Ishikawa (cell line): ENCODE measurements around the gene RGS4.

Source experiments
- CREB1 ChIP-seq: IDR thresholded peaks from 2 replicates; pipeline ENCODE4 v1.6.1; 2012; ENCODE audit warnings: low read depth
- EP300 ChIP-seq: IDR thresholded peaks from 2 replicates; pipeline ENCODE4 v1.6.1; 2012; ENCODE audit warnings: borderline replicate concordance
- FOXM1 ChIP-seq: IDR thresholded peaks from 2 replicates; pipeline ENCODE4 v1.6.1; 2012; ENCODE audit warnings: low read depth, borderline replicate concordance
- NFIC ChIP-seq: IDR thresholded peaks from 2 replicates; pipeline ENCODE4 v1.6.1; 2012
- RAD21 ChIP-seq: IDR thresholded peaks from 2 replicates; pipeline ENCODE4 v1.6.1; 2012; ENCODE audit warnings: low read depth
- TAF1 ChIP-seq: IDR thresholded peaks from 2 replicates; pipeline ENCODE4 v1.6.1; 2012; ENCODE audit warnings: low read depth, mild to moderate bottlenecking
- TCF12 ChIP-seq: IDR thresholded peaks from 2 replicates; pipeline ENCODE4 v1.6.1; 2012; ENCODE audit warnings: low read depth
- YY1 ChIP-seq: IDR thresholded peaks from 2 replicates; pipeline ENCODE4 v1.6.1; 2012; ENCODE audit warnings: low read depth
- TF ChIP-seq, protein P1 (sequence below): IDR thresholded peaks from 2 replicates; pipeline ENCODE4 v1.6.1; 2012
- TF ChIP-seq, protein P2 (sequence below): IDR thresholded peaks from 2 replicates; pipeline ENCODE4 v1.6.1; 2012; ENCODE audit warnings: low read depth, mild to moderate bottlenecking
- TF ChIP-seq, protein P3 (sequence below): IDR thresholded peaks from 2 replicates; pipeline ENCODE4 v1.6.1; 2012

DNA sequence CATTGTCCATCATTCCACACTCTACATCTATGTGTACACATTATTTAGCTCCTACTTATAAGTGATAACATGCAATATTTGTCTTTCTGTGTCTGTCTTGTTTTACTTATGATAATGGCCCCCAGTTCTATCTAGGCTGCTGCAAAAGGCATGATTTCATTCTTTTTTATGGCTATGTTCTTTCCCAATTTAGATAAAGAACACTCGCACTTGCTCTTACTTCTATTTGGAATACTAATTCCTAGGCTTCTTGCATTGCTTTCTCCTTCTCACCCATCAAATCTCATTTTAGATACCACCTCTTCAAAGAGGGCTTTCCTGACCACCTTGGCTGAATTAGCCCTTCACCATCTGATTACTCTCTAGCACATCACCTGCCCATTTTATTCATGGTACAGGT is 3.0 kb upstream of the RGS4 start:
- TF ChIP-seq, protein P1, sequence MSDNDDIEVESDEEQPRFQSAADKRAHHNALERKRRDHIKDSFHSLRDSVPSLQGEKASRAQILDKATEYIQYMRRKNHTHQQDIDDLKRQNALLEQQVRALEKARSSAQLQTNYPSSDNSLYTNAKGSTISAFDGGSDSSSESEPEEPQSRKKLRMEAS, result no peak
- TF ChIP-seq TAF1 (no peak), CREB1 (no peak), NFIC (no peak), EP300 (no peak), TCF12 (no peak), FOXM1 (no peak), YY1 (no peak), RAD21 (no peak)
- TF ChIP-seq, protein P2, sequence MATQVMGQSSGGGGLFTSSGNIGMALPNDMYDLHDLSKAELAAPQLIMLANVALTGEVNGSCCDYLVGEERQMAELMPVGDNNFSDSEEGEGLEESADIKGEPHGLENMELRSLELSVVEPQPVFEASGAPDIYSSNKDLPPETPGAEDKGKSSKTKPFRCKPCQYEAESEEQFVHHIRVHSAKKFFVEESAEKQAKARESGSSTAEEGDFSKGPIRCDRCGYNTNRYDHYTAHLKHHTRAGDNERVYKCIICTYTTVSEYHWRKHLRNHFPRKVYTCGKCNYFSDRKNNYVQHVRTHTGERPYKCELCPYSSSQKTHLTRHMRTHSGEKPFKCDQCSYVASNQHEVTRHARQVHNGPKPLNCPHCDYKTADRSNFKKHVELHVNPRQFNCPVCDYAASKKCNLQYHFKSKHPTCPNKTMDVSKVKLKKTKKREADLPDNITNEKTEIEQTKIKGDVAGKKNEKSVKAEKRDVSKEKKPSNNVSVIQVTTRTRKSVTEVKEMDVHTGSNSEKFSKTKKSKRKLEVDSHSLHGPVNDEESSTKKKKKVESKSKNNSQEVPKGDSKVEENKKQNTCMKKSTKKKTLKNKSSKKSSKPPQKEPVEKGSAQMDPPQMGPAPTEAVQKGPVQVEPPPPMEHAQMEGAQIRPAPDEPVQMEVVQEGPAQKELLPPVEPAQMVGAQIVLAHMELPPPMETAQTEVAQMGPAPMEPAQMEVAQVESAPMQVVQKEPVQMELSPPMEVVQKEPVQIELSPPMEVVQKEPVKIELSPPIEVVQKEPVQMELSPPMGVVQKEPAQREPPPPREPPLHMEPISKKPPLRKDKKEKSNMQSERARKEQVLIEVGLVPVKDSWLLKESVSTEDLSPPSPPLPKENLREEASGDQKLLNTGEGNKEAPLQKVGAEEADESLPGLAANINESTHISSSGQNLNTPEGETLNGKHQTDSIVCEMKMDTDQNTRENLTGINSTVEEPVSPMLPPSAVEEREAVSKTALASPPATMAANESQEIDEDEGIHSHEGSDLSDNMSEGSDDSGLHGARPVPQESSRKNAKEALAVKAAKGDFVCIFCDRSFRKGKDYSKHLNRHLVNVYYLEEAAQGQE, result no peak
- TF ChIP-seq, protein P3, sequence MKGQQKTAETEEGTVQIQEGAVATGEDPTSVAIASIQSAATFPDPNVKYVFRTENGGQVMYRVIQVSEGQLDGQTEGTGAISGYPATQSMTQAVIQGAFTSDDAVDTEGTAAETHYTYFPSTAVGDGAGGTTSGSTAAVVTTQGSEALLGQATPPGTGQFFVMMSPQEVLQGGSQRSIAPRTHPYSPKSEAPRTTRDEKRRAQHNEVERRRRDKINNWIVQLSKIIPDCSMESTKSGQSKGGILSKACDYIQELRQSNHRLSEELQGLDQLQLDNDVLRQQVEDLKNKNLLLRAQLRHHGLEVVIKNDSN, result no peak
